ENCODE results near the gene TFB2M. TPM values are rescaled to one million over a fixed set of nuclear protein-coding genes. Genes with fewer than 3 reads are reported as not detected.
"Not testable (repeated sequence)": the region's sequence is repeated elsewhere in the genome, so short reads cannot be mapped to it uniquely, and the experiment has no call there.

Gene TFB2M
- total and polyA plus RNA-seq, 2 donors (not counting 1 experiment from before 2014, with no cell fraction given), result 8.8 to 11.6 TPM

DNA sequence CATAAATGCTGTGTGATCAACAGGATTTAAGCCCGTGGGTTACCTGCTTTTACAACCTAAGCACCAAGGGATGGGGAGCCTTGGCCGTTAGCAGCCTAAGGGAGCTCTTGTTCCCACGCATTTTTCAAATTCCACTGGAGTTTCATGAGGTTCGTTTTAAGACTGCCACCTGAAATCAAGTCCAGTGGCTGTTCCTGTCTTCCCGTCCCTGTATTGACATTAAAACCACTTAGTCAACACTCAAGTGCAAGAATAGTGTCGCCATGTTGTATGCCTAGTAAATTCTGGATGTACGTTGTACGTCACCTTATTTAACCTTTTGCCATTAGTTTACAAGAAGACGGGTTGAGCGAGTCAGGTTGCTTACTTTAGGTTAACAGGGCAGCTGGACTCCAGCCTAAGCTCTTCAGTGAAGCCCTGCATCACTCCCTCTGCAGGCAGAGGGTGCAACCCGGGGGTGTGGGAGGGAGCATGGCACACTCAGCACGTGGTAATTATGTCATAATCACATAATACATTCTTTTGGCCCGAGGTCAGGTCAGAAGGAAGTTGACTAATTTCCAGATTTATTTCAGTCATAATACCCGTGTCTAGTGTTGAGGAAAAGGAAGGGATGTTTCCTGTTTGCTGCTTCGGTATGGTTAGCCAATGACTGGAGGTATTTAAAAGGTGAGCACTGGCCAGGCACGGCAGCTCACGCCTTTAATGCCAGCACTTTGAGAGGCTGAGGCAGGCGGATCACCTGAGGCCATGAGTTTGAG lies 42.7 kb upstream of the TFB2M start:
- H3K4me1 Mint-ChIP-seq, result peaks cover 36% of the 10 kb centered on the region

DNA sequence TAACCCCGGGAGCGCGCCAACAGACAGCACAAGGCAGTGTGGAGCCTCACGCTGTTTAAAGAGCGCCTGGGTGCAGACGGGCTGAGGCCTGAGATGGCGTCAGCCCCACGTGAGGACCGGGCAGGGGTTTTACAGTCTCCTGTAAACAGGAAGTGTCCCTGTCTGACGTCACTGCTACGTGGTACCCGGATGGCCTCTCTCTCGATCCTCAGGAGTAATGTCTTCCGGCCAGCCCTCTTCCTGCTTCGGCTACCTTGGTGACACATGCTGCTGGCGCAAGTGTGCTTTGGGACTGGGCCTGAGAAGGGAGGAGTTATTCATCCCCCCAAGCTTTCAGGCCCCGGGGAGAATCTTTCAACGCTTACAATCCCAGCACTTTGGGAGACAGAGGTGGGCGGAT lies 41.4 kb upstream of the TFB2M start:
- H3K4me1 Mint-ChIP-seq, result peaks cover 39% of the 10 kb centered on the region
- Histone ChIP-seq H3K9me3 (ENCODE audit: control extremely low read depth in 1 of 3, control insufficient read depth in 2 of 3, insufficient read depth in 1 of 3, low read length in 2 of 3) (peaks cover 0 to 3% (median 0%) of the 10 kb centered on the region in 3 donors), H3K36me3 (replicated peaks in 1 of 2; ENCODE audit: control extremely low read depth in 1 of 2, control insufficient read depth in 1 of 2, extremely low read depth in 1 of 2, insufficient read depth in 2 of 2, low read length in 1 of 2) (peaks cover 3 to 10% of the 10 kb centered on the region in 2 experiments), H3K27me3 (replicated peaks in 1 of 4; ENCODE audit: control extremely low read depth in 1 of 4, control insufficient read depth in 3 of 4, insufficient read depth in 4 of 4, low read length in 3 of 4) (no peaks in the 10 kb centered on the region), H3K79me2 (ENCODE audit: control insufficient read depth, insufficient read depth, low read length) (peaks cover 79% of the 10 kb centered on the region), H2AFZ (ENCODE audit: insufficient read depth, low read depth, low read length, poor library complexity, severe bottlenecking) (no peak overlapping the region), H3K9ac (ENCODE audit: low read length) (no peak overlapping the region), H3K4me1 (ENCODE audit: control insufficient read depth in 2 of 2, insufficient read depth in 2 of 2, low read length in 2 of 2) (no peaks in the 10 kb centered on the region), H3K4me2 (replicated peaks; ENCODE audit: low read depth, low read length, poor library complexity, severe bottlenecking) (no peak overlapping the region), H3K27ac (ENCODE audit: low read length in 2 of 2) (no peak overlapping the region), H3K4me3 (ENCODE audit: control extremely low read depth in 1 of 5, extremely low read depth in 1 of 5, insufficient read depth in 1 of 5, low read depth in 2 of 5, low read length in 4 of 5) (no peak overlapping the region), H4K20me1 (ENCODE audit: control insufficient read depth, insufficient read depth, low read length, poor library complexity, severe bottlenecking) (peaks cover 83% of the 10 kb centered on the region)
- 94% methylated on average over 18 of the region's 19 CpGs for WGBS (ENCODE audit: insufficient coverage)
- no peak overlapping the region for H3K4me3 Mint-ChIP-seq
- H3K27ac Mint-ChIP-seq, result no peak overlapping the region
- intact Hi-C loops (cut with micrococcal nuclease), result no loop called here
- no peaks in the 10 kb centered on the region for H3K27me3 Mint-ChIP-seq
- DNase-seq (no peak), ATAC-seq (ENCODE audit: low read depth) (no peak)
- CTCF ChIA-PET, result no interaction called here
- H3K9me3 Mint-ChIP-seq (ENCODE audit: insufficient read depth), result no peaks in the 10 kb centered on the region
- POLR2A ChIA-PET, result no interaction called here
- no peak for TF ChIP-seq EZH2 (IDR thresholded peaks at IDR 0.05; ENCODE audit: borderline replicate concordance, insufficient read depth, low read depth, low read length, poor library complexity, severe bottlenecking)
- TF ChIP-seq, protein P1, sequence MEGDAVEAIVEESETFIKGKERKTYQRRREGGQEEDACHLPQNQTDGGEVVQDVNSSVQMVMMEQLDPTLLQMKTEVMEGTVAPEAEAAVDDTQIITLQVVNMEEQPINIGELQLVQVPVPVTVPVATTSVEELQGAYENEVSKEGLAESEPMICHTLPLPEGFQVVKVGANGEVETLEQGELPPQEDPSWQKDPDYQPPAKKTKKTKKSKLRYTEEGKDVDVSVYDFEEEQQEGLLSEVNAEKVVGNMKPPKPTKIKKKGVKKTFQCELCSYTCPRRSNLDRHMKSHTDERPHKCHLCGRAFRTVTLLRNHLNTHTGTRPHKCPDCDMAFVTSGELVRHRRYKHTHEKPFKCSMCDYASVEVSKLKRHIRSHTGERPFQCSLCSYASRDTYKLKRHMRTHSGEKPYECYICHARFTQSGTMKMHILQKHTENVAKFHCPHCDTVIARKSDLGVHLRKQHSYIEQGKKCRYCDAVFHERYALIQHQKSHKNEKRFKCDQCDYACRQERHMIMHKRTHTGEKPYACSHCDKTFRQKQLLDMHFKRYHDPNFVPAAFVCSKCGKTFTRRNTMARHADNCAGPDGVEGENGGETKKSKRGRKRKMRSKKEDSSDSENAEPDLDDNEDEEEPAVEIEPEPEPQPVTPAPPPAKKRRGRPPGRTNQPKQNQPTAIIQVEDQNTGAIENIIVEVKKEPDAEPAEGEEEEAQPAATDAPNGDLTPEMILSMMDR (IDR thresholded peaks at IDR 0.05), result no peak

More for the DNA sequence above, 42.7 kb upstream of the TFB2M start:
- H3K36me3 ChIP-seq (replicated peaks in 1 of 2; ENCODE audit: control extremely low read depth in 1 of 2, control insufficient read depth in 1 of 2, extremely low read depth in 1 of 2, insufficient read depth in 2 of 2, low read length in 1 of 2), result peaks cover 3 to 6% of the 10 kb centered on the region in 2 experiments
- H3K9me3 ChIP-seq (ENCODE audit: control extremely low read depth in 1 of 3, control insufficient read depth in 2 of 3, insufficient read depth in 1 of 3, low read length in 2 of 3), result peaks cover 0 to 3% (median 0%) of the 10 kb centered on the region in 3 donors
- no peak overlapping the region for H3K4me3 ChIP-seq (ENCODE audit: control extremely low read depth in 1 of 5, extremely low read depth in 1 of 5, insufficient read depth in 1 of 5, low read depth in 2 of 5, low read length in 4 of 5)
- H3K4me1 ChIP-seq (ENCODE audit: control insufficient read depth in 2 of 2, insufficient read depth in 2 of 2, low read length in 2 of 2), result no peaks in the 10 kb centered on the region
- H3K27ac Mint-ChIP-seq, result peak overlapping the region; percentile 37
- TF ChIP-seq, protein P1 (IDR thresholded peaks at IDR 0.05), result no peak
- TF ChIP-seq EZH2 (IDR thresholded peaks at IDR 0.05; ENCODE audit: borderline replicate concordance, insufficient read depth, low read depth, low read length, poor library complexity, severe bottlenecking), result no peak
- no peak overlapping the region for H2AFZ ChIP-seq (ENCODE audit: insufficient read depth, low read depth, low read length, poor library complexity, severe bottlenecking)
- peaks cover 79% of the 10 kb centered on the region for H4K20me1 ChIP-seq (ENCODE audit: control insufficient read depth, insufficient read depth, low read length, poor library complexity, severe bottlenecking)
- 80% methylated on average over 13 of the region's 18 CpGs for WGBS (ENCODE audit: insufficient coverage)
- H3K9ac ChIP-seq (ENCODE audit: low read length), result no peak overlapping the region
- intact Hi-C loops (cut with micrococcal nuclease), result no loop called here
- no peak overlapping the region for H3K4me2 ChIP-seq (replicated peaks; ENCODE audit: low read depth, low read length, poor library complexity, severe bottlenecking)
- H3K9me3 Mint-ChIP-seq (ENCODE audit: insufficient read depth), result no peaks in the 10 kb centered on the region
- peaks cover 75% of the 10 kb centered on the region for H3K79me2 ChIP-seq (ENCODE audit: control insufficient read depth, insufficient read depth, low read length)
- H3K27me3 ChIP-seq (replicated peaks in 1 of 4; ENCODE audit: control extremely low read depth in 1 of 4, control insufficient read depth in 3 of 4, insufficient read depth in 4 of 4, low read length in 3 of 4), result no peaks in the 10 kb centered on the region
- POLR2A ChIA-PET, result no interaction called here
- ATAC-seq (ENCODE audit: low read depth) (no peak), DNase-seq (no peak)
- no peak overlapping the region for H3K4me3 Mint-ChIP-seq
- CTCF ChIA-PET, result no interaction called here
- H3K27me3 Mint-ChIP-seq, result no peaks in the 10 kb centered on the region
- H3K27ac ChIP-seq (ENCODE audit: low read length in 2 of 2), result no peak overlapping the region

DNA sequence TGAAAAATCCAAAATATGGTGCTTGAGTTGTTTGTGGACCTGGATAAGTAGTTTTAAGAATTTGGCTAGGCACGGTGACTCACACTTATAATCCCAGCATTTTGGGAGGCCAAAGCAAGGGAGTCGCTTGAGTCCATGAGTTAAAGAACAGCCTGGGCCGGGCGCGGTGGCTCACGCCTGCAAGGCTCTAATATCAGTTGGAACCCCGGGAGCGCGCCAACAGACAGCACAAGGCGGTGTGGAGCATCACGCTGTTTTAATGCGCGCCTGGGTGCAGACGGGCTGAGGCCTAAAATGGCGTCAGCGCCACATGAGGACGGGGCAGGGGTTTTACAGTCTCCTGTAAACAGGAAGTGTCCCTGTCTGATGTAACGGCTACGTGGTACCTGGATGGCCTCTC lies 39.2 kb upstream of the TFB2M start:
- H2AFZ ChIP-seq (ENCODE audit: insufficient read depth, low read depth, low read length, poor library complexity, severe bottlenecking); ATAC-seq (ENCODE audit: low read depth); H3K9me3 Mint-ChIP-seq (ENCODE audit: insufficient read depth); H3K27me3 Mint-ChIP-seq; H3K4me1 ChIP-seq (ENCODE audit: control insufficient read depth in 2 of 2, insufficient read depth in 2 of 2, low read length in 2 of 2); DNase-seq; H3K27ac Mint-ChIP-seq; CTCF ChIA-PET; H3K4me3 Mint-ChIP-seq; H3K27ac ChIP-seq (ENCODE audit: low read length in 2 of 2); H3K4me3 ChIP-seq (ENCODE audit: control extremely low read depth in 1 of 5, extremely low read depth in 1 of 5, insufficient read depth in 1 of 5, low read depth in 2 of 5, low read length in 4 of 5); intact Hi-C loops (cut with micrococcal nuclease); H3K9me3 ChIP-seq (ENCODE audit: control extremely low read depth in 1 of 3, control insufficient read depth in 2 of 3, insufficient read depth in 1 of 3, low read length in 2 of 3); H3K27me3 ChIP-seq (replicated peaks in 1 of 4; ENCODE audit: control extremely low read depth in 1 of 4, control insufficient read depth in 3 of 4, insufficient read depth in 4 of 4, low read length in 3 of 4); H3K4me2 ChIP-seq (replicated peaks; ENCODE audit: low read depth, low read length, poor library complexity, severe bottlenecking); POLR2A ChIA-PET; H3K9ac ChIP-seq (ENCODE audit: low read length): not testable (repeated sequence)
- Histone ChIP-seq H3K36me3 (replicated peaks in 1 of 2; ENCODE audit: control extremely low read depth in 1 of 2, control insufficient read depth in 1 of 2, extremely low read depth in 1 of 2, insufficient read depth in 2 of 2, low read length in 1 of 2) (peaks cover 0 to 14% of the 10 kb centered on the region in 2 experiments), H3K79me2 (ENCODE audit: control insufficient read depth, insufficient read depth, low read length) (peaks cover 83% of the 10 kb centered on the region), H4K20me1 (ENCODE audit: control insufficient read depth, insufficient read depth, low read length, poor library complexity, severe bottlenecking) (peaks cover 79% of the 10 kb centered on the region)
- WGBS (ENCODE audit: insufficient coverage), result 97% methylated on average over 19 of the region's 19 CpGs
- H3K4me1 Mint-ChIP-seq, result peaks cover 41% of the 10 kb centered on the region

Measured in B cell (primary cell).